ENCODE results near the gene SNW1. TPM values are rescaled to one million over a fixed set of nuclear protein-coding genes. Genes with fewer than 3 reads are reported as not detected.

The SNW1 gene
- polyA plus RNA-seq, 1 donor from 2014 or later, result 81.2 TPM

DNA sequence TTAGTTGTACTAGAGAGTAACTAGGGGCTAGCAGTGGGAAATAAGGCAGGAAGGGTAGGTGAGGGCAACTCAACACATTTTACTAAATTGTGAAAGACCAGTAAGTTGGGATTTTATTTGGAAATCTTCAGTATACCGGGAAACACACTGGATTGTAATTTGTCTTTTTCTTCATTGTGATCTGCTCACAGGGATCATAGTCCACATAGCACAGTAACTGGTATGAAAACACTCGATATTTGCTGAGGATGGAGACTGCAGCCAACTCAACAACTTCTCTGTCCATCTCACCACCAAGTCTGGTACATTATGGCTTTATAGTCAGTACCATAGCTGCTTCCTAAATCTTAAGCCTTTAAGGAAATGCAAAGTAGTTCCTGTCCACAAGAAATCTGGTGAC is 50.6 kb downstream of the SNW1 start:
- H2AFZ ChIP-seq (ENCODE audit: low read depth, low read length), result no peak overlapping the region
- H3K27me3 ChIP-seq (ENCODE audit: insufficient read depth, low read depth, low read length), result no peaks in the 10 kb centered on the region
- H3K4me2 ChIP-seq (ENCODE audit: low read length), result no peak overlapping the region
- H3K9ac ChIP-seq (ENCODE audit: low read length), result no peak overlapping the region
- no peak for TF ChIP-seq RAD21 (conservative IDR thresholded peaks at IDR 0.05)
- no peak for TF ChIP-seq EP300 (conservative IDR thresholded peaks at IDR 0.05; ENCODE audit: poor library complexity, severe bottlenecking)
- TF ChIP-seq EZH2 (IDR thresholded peaks at IDR 0.05; ENCODE audit: borderline replicate concordance, insufficient read depth, low read length, poor library complexity, severe bottlenecking), result no peak
- TF ChIP-seq, protein P1, sequence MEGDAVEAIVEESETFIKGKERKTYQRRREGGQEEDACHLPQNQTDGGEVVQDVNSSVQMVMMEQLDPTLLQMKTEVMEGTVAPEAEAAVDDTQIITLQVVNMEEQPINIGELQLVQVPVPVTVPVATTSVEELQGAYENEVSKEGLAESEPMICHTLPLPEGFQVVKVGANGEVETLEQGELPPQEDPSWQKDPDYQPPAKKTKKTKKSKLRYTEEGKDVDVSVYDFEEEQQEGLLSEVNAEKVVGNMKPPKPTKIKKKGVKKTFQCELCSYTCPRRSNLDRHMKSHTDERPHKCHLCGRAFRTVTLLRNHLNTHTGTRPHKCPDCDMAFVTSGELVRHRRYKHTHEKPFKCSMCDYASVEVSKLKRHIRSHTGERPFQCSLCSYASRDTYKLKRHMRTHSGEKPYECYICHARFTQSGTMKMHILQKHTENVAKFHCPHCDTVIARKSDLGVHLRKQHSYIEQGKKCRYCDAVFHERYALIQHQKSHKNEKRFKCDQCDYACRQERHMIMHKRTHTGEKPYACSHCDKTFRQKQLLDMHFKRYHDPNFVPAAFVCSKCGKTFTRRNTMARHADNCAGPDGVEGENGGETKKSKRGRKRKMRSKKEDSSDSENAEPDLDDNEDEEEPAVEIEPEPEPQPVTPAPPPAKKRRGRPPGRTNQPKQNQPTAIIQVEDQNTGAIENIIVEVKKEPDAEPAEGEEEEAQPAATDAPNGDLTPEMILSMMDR (IDR thresholded peaks at IDR 0.05; ENCODE audit: poor library complexity, severe bottlenecking), result no peak
- TF ChIP-seq, protein P2, sequence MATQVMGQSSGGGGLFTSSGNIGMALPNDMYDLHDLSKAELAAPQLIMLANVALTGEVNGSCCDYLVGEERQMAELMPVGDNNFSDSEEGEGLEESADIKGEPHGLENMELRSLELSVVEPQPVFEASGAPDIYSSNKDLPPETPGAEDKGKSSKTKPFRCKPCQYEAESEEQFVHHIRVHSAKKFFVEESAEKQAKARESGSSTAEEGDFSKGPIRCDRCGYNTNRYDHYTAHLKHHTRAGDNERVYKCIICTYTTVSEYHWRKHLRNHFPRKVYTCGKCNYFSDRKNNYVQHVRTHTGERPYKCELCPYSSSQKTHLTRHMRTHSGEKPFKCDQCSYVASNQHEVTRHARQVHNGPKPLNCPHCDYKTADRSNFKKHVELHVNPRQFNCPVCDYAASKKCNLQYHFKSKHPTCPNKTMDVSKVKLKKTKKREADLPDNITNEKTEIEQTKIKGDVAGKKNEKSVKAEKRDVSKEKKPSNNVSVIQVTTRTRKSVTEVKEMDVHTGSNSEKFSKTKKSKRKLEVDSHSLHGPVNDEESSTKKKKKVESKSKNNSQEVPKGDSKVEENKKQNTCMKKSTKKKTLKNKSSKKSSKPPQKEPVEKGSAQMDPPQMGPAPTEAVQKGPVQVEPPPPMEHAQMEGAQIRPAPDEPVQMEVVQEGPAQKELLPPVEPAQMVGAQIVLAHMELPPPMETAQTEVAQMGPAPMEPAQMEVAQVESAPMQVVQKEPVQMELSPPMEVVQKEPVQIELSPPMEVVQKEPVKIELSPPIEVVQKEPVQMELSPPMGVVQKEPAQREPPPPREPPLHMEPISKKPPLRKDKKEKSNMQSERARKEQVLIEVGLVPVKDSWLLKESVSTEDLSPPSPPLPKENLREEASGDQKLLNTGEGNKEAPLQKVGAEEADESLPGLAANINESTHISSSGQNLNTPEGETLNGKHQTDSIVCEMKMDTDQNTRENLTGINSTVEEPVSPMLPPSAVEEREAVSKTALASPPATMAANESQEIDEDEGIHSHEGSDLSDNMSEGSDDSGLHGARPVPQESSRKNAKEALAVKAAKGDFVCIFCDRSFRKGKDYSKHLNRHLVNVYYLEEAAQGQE (IDR thresholded peaks at IDR 0.05; ENCODE audit: borderline replicate concordance), result no peak
- no peak for TF ChIP-seq MXI1 (conservative IDR thresholded peaks at IDR 0.05; ENCODE audit: poor library complexity, severe bottlenecking)
- no peak for TF ChIP-seq TAF1 (IDR thresholded peaks at IDR 0.05; ENCODE audit: low read depth)
- no peak for TF ChIP-seq SMC3 (conservative IDR thresholded peaks at IDR 0.05; ENCODE audit: poor library complexity)
- TF ChIP-seq POLR2AphosphoS5 (IDR thresholded peaks at IDR 0.05), result no peak
- H3K79me2 ChIP-seq (replicated peaks; ENCODE audit: insufficient read depth, low read length), result peaks cover 55% of the 10 kb centered on the region
- H3K9me2 ChIP-seq (ENCODE audit: insufficient read depth, low read length), result no peaks in the 10 kb centered on the region
- peaks cover 3% of the 10 kb centered on the region for H3K36me3 ChIP-seq (ENCODE audit: insufficient read depth, low read length)
- H4K20me1 ChIP-seq (ENCODE audit: insufficient read depth), result no peaks in the 10 kb centered on the region
- peak overlapping the region; percentile 71 for H3K4me3 ChIP-seq (ENCODE audit: low read length)
- no peak overlapping the region for H3K27ac ChIP-seq (ENCODE audit: low read length)
- H3F3A ChIP-seq (ENCODE audit: insufficient read depth, low read length, poor library complexity, severe bottlenecking), result no peaks in the 10 kb centered on the region
- H3K9me3 ChIP-seq (ENCODE audit: low read length), result no peaks in the 10 kb centered on the region

DNA sequence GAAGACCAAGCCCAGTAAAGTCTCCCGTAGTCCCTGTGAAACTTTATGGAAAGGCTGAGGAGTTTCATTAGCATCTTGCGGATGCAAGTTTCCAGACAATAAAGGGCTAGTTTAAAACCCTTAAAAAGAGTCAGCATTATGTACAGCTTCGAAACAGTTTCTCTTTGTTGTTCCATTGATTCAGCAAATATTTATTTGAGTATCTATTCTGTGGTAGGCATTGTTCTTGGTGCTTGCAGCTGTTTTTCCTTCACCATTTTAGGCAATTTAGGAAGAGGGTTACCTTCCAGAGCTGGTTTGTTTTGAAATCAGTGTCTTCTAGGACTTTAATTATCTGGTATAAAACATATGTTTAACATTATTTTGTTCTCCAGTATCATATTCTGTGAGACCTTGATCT is 51.5 kb downstream of the SNW1 start:
- peak overlapping the region; percentile 74 for H3K4me2 ChIP-seq (ENCODE audit: low read length)
- H3K79me2 ChIP-seq (replicated peaks; ENCODE audit: insufficient read depth, low read length), result peaks cover 56% of the 10 kb centered on the region
- no peaks in the 10 kb centered on the region for H3K9me3 ChIP-seq (ENCODE audit: low read length)
- peaks cover 3% of the 10 kb centered on the region for H3K36me3 ChIP-seq (ENCODE audit: insufficient read depth, low read length)
- no peak overlapping the region for H3K27ac ChIP-seq (ENCODE audit: low read length)
- no peaks in the 10 kb centered on the region for H3K27me3 ChIP-seq (ENCODE audit: insufficient read depth, low read depth, low read length)
- H3K4me3 ChIP-seq (ENCODE audit: low read length), result peak overlapping the region; percentile 71
- H3F3A ChIP-seq (ENCODE audit: insufficient read depth, low read length, poor library complexity, severe bottlenecking), result no peaks in the 10 kb centered on the region
- no peaks in the 10 kb centered on the region for H3K9me2 ChIP-seq (ENCODE audit: insufficient read depth, low read length)
- no peaks in the 10 kb centered on the region for H4K20me1 ChIP-seq (ENCODE audit: insufficient read depth)
- no peak for TF ChIP-seq TAF1 (IDR thresholded peaks at IDR 0.05; ENCODE audit: low read depth)
- TF ChIP-seq EP300 (conservative IDR thresholded peaks at IDR 0.05; ENCODE audit: poor library complexity, severe bottlenecking), result no peak
- no peak for TF ChIP-seq POLR2AphosphoS5 (IDR thresholded peaks at IDR 0.05)
- TF ChIP-seq EZH2 (IDR thresholded peaks at IDR 0.05; ENCODE audit: borderline replicate concordance, insufficient read depth, low read length, poor library complexity, severe bottlenecking), result no peak
- TF ChIP-seq, protein P1 (IDR thresholded peaks at IDR 0.05; ENCODE audit: poor library complexity, severe bottlenecking), result no peak
- no peak overlapping the region for H2AFZ ChIP-seq (ENCODE audit: low read depth, low read length)
- H3K9ac ChIP-seq (ENCODE audit: low read length), result no peak overlapping the region

All from neural cell (in vitro differentiated cells).